K562 (cell line): ENCODE data around the gene MARCHF5. TPM values are rescaled to one million over a fixed set of nuclear protein-coding genes. Genes with fewer than 3 reads are reported as not detected.

ENCODE experiments used
- ATAC-seq: fragments of 200-7000 bp; cut with Tn5 transposase; 3 replicates; pipeline ENCODE4 v1.9.1; 2020; ENCODE audit warnings: moderate library complexity
- BruUV-seq: library from RNA; stranded (reverse); fragments of 400-500 nt; replicated peaks from 2 replicates; lab custom pipeline; 2021; lab: Mats Ljungman, UMichigan
- CTCF ChIA-PET: fragments of 300-600 bp; formaldehyde crosslinking; extraction: SDS; loops from one replicate; lab custom pipeline; 2021; ENCODE audit warnings: low intra/inter-chr PET ratio; lab: Yijun Ruan, JAX
- POLR2A ChIA-PET: fragments of 300-600, 350-650 bp; sonication (Branson Sonifier 250); formaldehyde crosslinking; extraction: SDS; loops from one replicate; lab custom pipeline; 2021; ENCODE audit warnings: antibody characterized with exemption, inconsistent platforms; lab: Yijun Ruan, JAX
- DNase-seq, 4 experiments: peaks; one replicate each; pipeline versions ENCODE4 v3.0.0 to v3.0.0-alpha.2; 2011 to 2018; ENCODE audit warnings: low spot score in 3 of 4, mixed read lengths in 3 of 4; ENCODE audit errors: extremely low read depth in 1 of 4
- FAIRE-seq: peaks from 2 replicates; lab custom pipeline; 2011; peaks lifted over from hg19 to GRCh38; lab: Jason Lieb, UNC
- H2AFZ ChIP-seq: 2 replicates; pipeline ENCODE4 v1.6.0; 2011; ENCODE audit warnings: low read depth, low read length, control low read depth, inconsistent platforms
- H3K27ac ChIP-seq: fragments of 200-600 bp; 3 replicates; pipeline ENCODE4 v1.8.0; 2011; ENCODE audit warnings: low read depth, mild to moderate bottlenecking, control low read depth, inconsistent platforms, low read length, moderate library complexity, mixed read lengths; ENCODE audit errors: extremely low read depth
- H3K27me3 ChIP-seq, 2 experiments: fragments of 300-600 bp in 1 of 2; 2 replicates in 1 of 2; 3 replicates in 1 of 2; pipeline versions ENCODE4 v1.6.0 to v1.8.0; 2011; ENCODE audit warnings: inconsistent platforms in 2 of 2, low read length in 2 of 2, mild to moderate bottlenecking in 1 of 2, mixed read lengths in 1 of 2, moderate library complexity in 1 of 2; ENCODE audit not compliant: control insufficient read depth in 2 of 2, insufficient read depth in 2 of 2
- H3K36me3 ChIP-seq: fragments of 300-600 bp; 3 replicates; pipeline ENCODE4 v1.8.0; 2011; ENCODE audit warnings: mild to moderate bottlenecking, low read length, inconsistent platforms; ENCODE audit not compliant: control insufficient read depth, insufficient read depth
- H3K4me1 ChIP-seq, 2 experiments: fragments of 200-600 bp in 1 of 2; replicated peaks in 1 of 2; 2 replicates in 1 of 2; 3 replicates in 1 of 2; pipeline versions ENCODE4 v1.5.1 to v1.8.0; 2011; ENCODE audit warnings: inconsistent platforms in 2 of 2, low read length in 2 of 2, mild to moderate bottlenecking in 1 of 2, mixed read lengths in 1 of 2, moderate library complexity in 1 of 2; ENCODE audit not compliant: control insufficient read depth in 2 of 2, insufficient read depth in 2 of 2
- H3K4me2 ChIP-seq: 2 replicates; pipeline ENCODE4 v1.6.1; 2011; ENCODE audit warnings: low read length, control low read depth, inconsistent platforms, mixed read lengths; ENCODE audit not compliant: insufficient read depth
- H3K4me3 ChIP-seq: fragments of 200-600 bp; sonication (generic), shearing (Covaris generic); 2 replicates; pipeline ENCODE4 v1.5.1; 2016; ENCODE audit warnings: control low read depth, inconsistent platforms
- H3K79me2 ChIP-seq: fragments of 200-600 bp; 3 replicates; pipeline ENCODE4 v1.8.0; 2011; ENCODE audit warnings: low read length, inconsistent platforms; ENCODE audit not compliant: control insufficient read depth, insufficient read depth
- H3K9ac ChIP-seq, 2 experiments: 2 replicates each; pipeline versions ENCODE4 v1.6.0 to v1.6.1; 2011; ENCODE audit warnings: low read depth in 2 of 2, low read length in 2 of 2, control low read depth in 1 of 2, inconsistent platforms in 1 of 2, mild to moderate bottlenecking in 1 of 2, mixed read lengths in 1 of 2; ENCODE audit not compliant: insufficient read depth in 1 of 2
- H3K9me1 ChIP-seq: one replicate; pipeline ENCODE4 v1.6.0; 2011; ENCODE audit warnings: inconsistent platforms, mild to moderate bottlenecking, low read length, moderate library complexity; ENCODE audit not compliant: control insufficient read depth, insufficient read depth
- H3K9me3 ChIP-seq: replicated peaks from 2 replicates; pipeline ENCODE4 v1.5.1; 2011; ENCODE audit warnings: low read depth, low read length, inconsistent platforms; ENCODE audit not compliant: control insufficient read depth, insufficient read depth
- H4K20me1 ChIP-seq: replicated peaks from 2 replicates; pipeline ENCODE4 v1.6.1; 2011; ENCODE audit warnings: low read length, inconsistent platforms, mixed read lengths; ENCODE audit not compliant: control insufficient read depth, insufficient read depth
- HDAC1 ChIP-seq, 2 experiments: fragments of 450-650 bp; IDR thresholded peaks; 2 replicates each; pipeline ENCODE4 v1.6.1; 2016 to 2017; ENCODE audit warnings: inconsistent platforms in 1 of 2, mild to moderate bottlenecking in 1 of 2, moderate library complexity in 1 of 2
- KDM4B ChIP-seq, 2 experiments: fragments of 450-650 bp in 1 of 2; sonication (generic) in 1 of 2; IDR thresholded peaks; 2 replicates each; pipeline ENCODE4 v1.6.1; 2016 to 2017; ENCODE audit warnings: borderline replicate concordance in 2 of 2, antibody characterized with exemption in 1 of 2, low read depth in 1 of 2, mild to moderate bottlenecking in 1 of 2
- L3MBTL2 ChIP-seq: fragments of 450-650 bp; IDR thresholded peaks from 2 replicates; pipeline ENCODE4 v1.6.1; 2016; ENCODE audit warnings: mild to moderate bottlenecking, moderate library complexity
- MEIS2 ChIP-seq: fragments of 450-650 bp; IDR thresholded peaks from 2 replicates; pipeline ENCODE4 v1.6.1; 2014; ENCODE audit warnings: mild to moderate bottlenecking; ENCODE audit not compliant: partially characterized antibody
- SMAD2 ChIP-seq: fragments of 150-350 bp; IDR thresholded peaks from 2 replicates; pipeline ENCODE4 v1.6.1; 2014; ENCODE audit warnings: low read depth, mild to moderate bottlenecking, low read length
- ZNF347 ChIP-seq: fragments of 450-650 bp; formaldehyde crosslinking; IDR thresholded peaks from 2 replicates; pipeline ENCODE4 v1.4.0; 2020; ENCODE audit warnings: low read depth, mild to moderate bottlenecking, moderate library complexity
- ZNF609 ChIP-seq: sonication (generic); formaldehyde crosslinking; IDR thresholded peaks from 2 replicates; pipeline ENCODE4 v1.8.1; 2023; ENCODE audit warnings: missing genetic modification reagents, mild to moderate bottlenecking, borderline replicate concordance
- WGBS: fragments of 100-300 bp; shearing (Covaris generic); methylation state at CpG from one replicate; pipeline ENCODE4 v1.1.6; 2016; ENCODE audit warnings: low coverage, mixed read lengths; ENCODE audit not compliant: insufficient coverage; ENCODE audit errors: missing lambda C conversion rate; 5-methylcytosine and 5-hydroxymethylcytosine counted together
- in situ Hi-C: fragments of 300-500 bp; cut with MboI; formaldehyde crosslinking; loops from 4 replicates; pipeline ENCODE4 v1.15.0; 2018; ENCODE audit warnings: inconsistent platforms, mixed read lengths
- intact Hi-C: fragments of 100-400 bp; cut with micrococcal nuclease; formaldehyde crosslinking; loops from 2 replicates; pipeline ENCODE4 v1.14.2; 2022
- polyA plus RNA-seq, 8 experiments: library from polyadenylated mRNA; depleted of rRNA in 4 of 8; stranded (reverse) in 5 of 8; unstranded in 3 of 8; fragments of >200 nt; fragmentation: Nextera tagmentation in 2 of 8; fragmentation: Illumina TruSeq in 1 of 8; extraction: Ambion mirVana in 2 of 8; extraction: Trizol in 1 of 8; gene quantifications; 2 replicates each; pipeline versions ENCODE4 v1.2.1 to v1.2.3, GENCODE V29; 2011 to 2014; ENCODE audit warnings: inconsistent platforms in 1 of 8, missing spikeins in 1 of 8
- total RNA-seq, 7 experiments: library from RNA; depleted of rRNA in 6 of 7; stranded (reverse); fragments of >200 nt in 6 of 7; fragmentation: Illumina TruSeq in 2 of 7; extraction: Trizol in 2 of 7; gene quantifications; 2 replicates each; pipeline versions ENCODE4 v1.2.1 to v1.2.3, GENCODE V29; 2011 to 2021; ENCODE audit warnings: low replicate concordance in 1 of 7
- TF ChIP-seq, protein P1 (sequence below), 2 experiments: IDR thresholded peaks; 2 replicates each; pipeline ENCODE4 v1.6.1; 2011; ENCODE audit warnings: borderline replicate concordance in 1 of 2, control low read depth in 1 of 2, low read depth in 1 of 2, low read length in 1 of 2, mild to moderate bottlenecking in 1 of 2, mixed read lengths in 1 of 2, moderate library complexity in 1 of 2; ENCODE audit not compliant: insufficient read depth in 1 of 2, insufficient read length in 1 of 2, poor library complexity in 1 of 2, severe bottlenecking in 1 of 2; ENCODE audit errors: extremely low read depth in 1 of 2
- TF ChIP-seq, protein P2 (sequence below): fragments of 150-350 bp; IDR thresholded peaks from 2 replicates; pipeline ENCODE4 v1.6.1; 2014; ENCODE audit warnings: low read depth, mild to moderate bottlenecking, low read length, borderline replicate concordance

The MARCHF5 gene
- total and polyA plus RNA-seq, 9 of the 15 experiments (the other 6 are each of a cell fraction or from before 2014, with no cell fraction given): 3.4 to 27.2 (median 11.5) TPM

- H3K9me3 ChIP-seq: no peaks in the 10 kb centered on the region
- H3K4me2 ChIP-seq: peak overlapping the region; percentile 93
- H3K27me3 ChIP-seq: no peaks in the 10 kb centered on the region
- peaks cover 21% of the 10 kb centered on the region; the same call in 1 of the 3 replicates for H3K36me3 ChIP-seq
- ChIA-PET POLR2A (interaction anchor here (0.5 to 2.1 kb wide), 5 partner anchors 10 to 202 kb away, joined by 3 to 9 read pairs (median 4); no protein-coding TSS in a partner anchor), CTCF (interaction anchor here (3.7 kb wide), 1 partner anchor 203 kb away, joined by 27 read pairs; no protein-coding TSS in a partner anchor)
- intact Hi-C loops (loop anchor here (2.0 to 5.0 kb wide), 3 partner anchors 47 to 142 kb away; no protein-coding TSS in a partner anchor), in situ Hi-C loops (loop anchor here (25.0 kb wide), 1 partner anchor 203 kb away; no protein-coding TSS in a partner anchor)
- WGBS: under 1% methylated on average over 29 of the region's 33 CpGs
- peak overlapping the region; percentile 90 to 97 for H3K9ac ChIP-seq
- H3K4me1 ChIP-seq: peaks cover 5 to 9% of the 10 kb centered on the region in 2 experiments; a peak in 4 of 5 replicates
- TSS peak; percentile 69 for BruUV-seq
- ATAC-seq: peak; percentile 42
- DNase-seq: peak; percentile 12 to 51 (median 20)
- peak; percentile 86 for FAIRE-seq
- H3K4me3 ChIP-seq: peak overlapping the region; percentile 97
- peaks cover 49% of the 10 kb centered on the region for H3K79me2 ChIP-seq
- no peaks in the 10 kb centered on the region for H3K9me1 ChIP-seq
- peak overlapping the region; percentile 97 for H2AFZ ChIP-seq
- H3K27ac ChIP-seq: peak overlapping the region; percentile 89
- H4K20me1 ChIP-seq: peaks cover 10% of the 10 kb centered on the region; the same call in 1 of the 2 replicates
- no peak for TF ChIP-seq KDM4B (IDR thresholded peaks at IDR 0.05; ENCODE audit: borderline replicate concordance in 2 of 2, low read depth in 1 of 2)
- TF ChIP-seq, protein P1, sequence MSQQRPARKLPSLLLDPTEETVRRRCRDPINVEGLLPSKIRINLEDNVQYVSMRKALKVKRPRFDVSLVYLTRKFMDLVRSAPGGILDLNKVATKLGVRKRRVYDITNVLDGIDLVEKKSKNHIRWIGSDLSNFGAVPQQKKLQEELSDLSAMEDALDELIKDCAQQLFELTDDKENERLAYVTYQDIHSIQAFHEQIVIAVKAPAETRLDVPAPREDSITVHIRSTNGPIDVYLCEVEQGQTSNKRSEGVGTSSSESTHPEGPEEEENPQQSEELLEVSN (IDR thresholded peaks at IDR 0.05; ENCODE audit: borderline replicate concordance in 1 of 2, extremely low read depth in 1 of 2, insufficient read depth in 1 of 2, insufficient read length in 1 of 2, low read depth in 1 of 2, low read length in 1 of 2, poor library complexity in 1 of 2, severe bottlenecking in 1 of 2): peak in 1 of 2 experiments; percentile 33
- TF ChIP-seq MEIS2: peak; percentile 68
- 0 out of 4 replicates have a peak, but pooled peaks of 1 of the 2 experiments have one; percentile 10 for TF ChIP-seq HDAC1 (IDR thresholded peaks at IDR 0.05)
- no peak for TF ChIP-seq ZNF347
- TF ChIP-seq L3MBTL2: 0 out of 2 replicates have a peak, but pooled peaks have one; percentile 7
- TF ChIP-seq ZNF609: no peak
- TF ChIP-seq, protein P2, sequence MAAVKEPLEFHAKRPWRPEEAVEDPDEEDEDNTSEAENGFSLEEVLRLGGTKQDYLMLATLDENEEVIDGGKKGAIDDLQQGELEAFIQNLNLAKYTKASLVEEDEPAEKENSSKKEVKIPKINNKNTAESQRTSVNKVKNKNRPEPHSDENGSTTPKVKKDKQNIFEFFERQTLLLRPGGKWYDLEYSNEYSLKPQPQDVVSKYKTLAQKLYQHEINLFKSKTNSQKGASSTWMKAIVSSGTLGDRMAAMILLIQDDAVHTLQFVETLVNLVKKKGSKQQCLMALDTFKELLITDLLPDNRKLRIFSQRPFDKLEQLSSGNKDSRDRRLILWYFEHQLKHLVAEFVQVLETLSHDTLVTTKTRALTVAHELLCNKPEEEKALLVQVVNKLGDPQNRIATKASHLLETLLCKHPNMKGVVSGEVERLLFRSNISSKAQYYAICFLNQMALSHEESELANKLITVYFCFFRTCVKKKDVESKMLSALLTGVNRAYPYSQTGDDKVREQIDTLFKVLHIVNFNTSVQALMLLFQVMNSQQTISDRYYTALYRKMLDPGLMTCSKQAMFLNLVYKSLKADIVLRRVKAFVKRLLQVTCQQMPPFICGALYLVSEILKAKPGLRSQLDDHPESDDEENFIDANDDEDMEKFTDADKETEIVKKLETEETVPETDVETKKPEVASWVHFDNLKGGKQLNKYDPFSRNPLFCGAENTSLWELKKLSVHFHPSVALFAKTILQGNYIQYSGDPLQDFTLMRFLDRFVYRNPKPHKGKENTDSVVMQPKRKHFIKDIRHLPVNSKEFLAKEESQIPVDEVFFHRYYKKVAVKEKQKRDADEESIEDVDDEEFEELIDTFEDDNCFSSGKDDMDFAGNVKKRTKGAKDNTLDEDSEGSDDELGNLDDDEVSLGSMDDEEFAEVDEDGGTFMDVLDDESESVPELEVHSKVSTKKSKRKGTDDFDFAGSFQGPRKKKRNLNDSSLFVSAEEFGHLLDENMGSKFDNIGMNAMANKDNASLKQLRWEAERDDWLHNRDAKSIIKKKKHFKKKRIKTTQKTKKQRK: no peak
- no peak for TF ChIP-seq SMAD2
Measured at GRCh38 chr10:92290076-92290836, 711 bp upstream of the MARCHF5 start.
